Subcutaneous abdominal adipose tissue (tissue), 5 donors: ENCODE measurements around the gene VAC14.
A peak's percentile ranks its signal among the peaks of the same experiment; 100 is the strongest.

Experiments
- H3K27ac ChIP-seq: one replicate; pipeline ENCODE4 v1.7.0; 2013; ENCODE audit warnings: low read depth, mild to moderate bottlenecking, inconsistent platforms, low read length, moderate library complexity
- H3K27me3 ChIP-seq, 5 donors: one replicate each; pipeline ENCODE4 v1.7.0; 2013; ENCODE audit warnings: low read length in 5 of 5, inconsistent platforms in 1 of 5; ENCODE audit not compliant: control insufficient read depth in 5 of 5, insufficient read depth in 4 of 5
- H3K36me3 ChIP-seq, 5 donors: one replicate each; pipeline ENCODE4 v1.7.0; 2013; ENCODE audit warnings: low read length in 5 of 5; ENCODE audit not compliant: control insufficient read depth in 5 of 5, insufficient read depth in 5 of 5
- H3K4me1 ChIP-seq, 5 donors: one replicate each; pipeline ENCODE4 v1.7.0; 2013; ENCODE audit warnings: low read length in 5 of 5, mild to moderate bottlenecking in 3 of 5, moderate library complexity in 1 of 5; ENCODE audit not compliant: control insufficient read depth in 5 of 5, insufficient read depth in 5 of 5
- H3K4me3 ChIP-seq, 5 donors: one replicate each; pipeline ENCODE4 v1.7.0; 2013; ENCODE audit warnings: low read length in 5 of 5, low read depth in 1 of 5
- H3K9ac ChIP-seq, 5 donors: one replicate each; pipeline ENCODE4 v1.7.0; 2013; ENCODE audit warnings: low read length in 5 of 5, mild to moderate bottlenecking in 4 of 5, moderate library complexity in 3 of 5
- H3K9me3 ChIP-seq, 5 donors: one replicate each; pipeline ENCODE4 v1.7.0; 2013; ENCODE audit warnings: low read length in 5 of 5; ENCODE audit not compliant: control insufficient read depth in 5 of 5
- donor health status: healthy.
- donor health status: healthy.
- donor health status: healthy.
- donor health status: healthy.
- donor health status: healthy.

Gene VAC14

GRCh38 chr16:70712359-70712758, 88.6 kb downstream of the VAC14 start:
- H3K4me1 ChIP-seq, result peaks cover 0 to 30% (median 22%) of the 10 kb centered on the region in 5 donors
- no peaks in the 10 kb centered on the region for H3K27me3 ChIP-seq
- no peak overlapping the region for H3K9ac ChIP-seq
- no peaks in the 10 kb centered on the region for H3K9me3 ChIP-seq
- H3K4me3 ChIP-seq, result no peak overlapping the region
- H3K27ac ChIP-seq, result no peak overlapping the region
- peaks cover 0 to 20% (median 2%) of the 10 kb centered on the region in 5 donors for H3K36me3 ChIP-seq

GRCh38 chr16:70711211-70712031, 89.5 kb downstream of the VAC14 start:
- Histone ChIP-seq H3K4me3 (no peak overlapping the region), H3K27me3 (no peaks in the 10 kb centered on the region), H3K27ac (no peak overlapping the region), H3K36me3 (peaks cover 0 to 20% (median 2%) of the 10 kb centered on the region in 5 donors), H3K9me3 (no peaks in the 10 kb centered on the region), H3K4me1 (peaks cover 3 to 39% (median 24%) of the 10 kb centered on the region in 5 donors), H3K9ac (no peak overlapping the region)

- Histone ChIP-seq H3K4me1 (peaks cover 3 to 36% (median 16%) of the 10 kb centered on the region in 5 donors), H3K9me3 (no peaks in the 10 kb centered on the region), H3K9ac (no peak overlapping the region)
Measured at GRCh38 chr16:70710422-70711210, 90.3 kb downstream of the VAC14 start.

GRCh38 chr16:70709942-70710341, 91.0 kb downstream of the VAC14 start:
- no peak overlapping the region for H3K4me3 ChIP-seq
- no peaks in the 10 kb centered on the region for H3K27me3 ChIP-seq
- H3K4me1 ChIP-seq, result peaks cover 3 to 36% (median 10%) of the 10 kb centered on the region in 5 donors
- H3K36me3 ChIP-seq, result peaks cover 0 to 20% (median 2%) of the 10 kb centered on the region in 5 donors
- H3K27ac ChIP-seq, result no peak overlapping the region
- H3K9me3 ChIP-seq, result no peaks in the 10 kb centered on the region
- no peak overlapping the region for H3K9ac ChIP-seq

More at GRCh38 chr16:70710422-70711210, 90.3 kb downstream of the VAC14 start:
- Histone ChIP-seq H3K36me3 (peaks cover 0 to 20% (median 2%) of the 10 kb centered on the region in 5 donors), H3K27ac (no peak overlapping the region), H3K27me3 (no peaks in the 10 kb centered on the region), H3K4me3 (no peak overlapping the region)

- Histone ChIP-seq H3K27ac (no peak overlapping the region), H3K36me3 (peaks cover 0 to 20% (median 2%) of the 10 kb centered on the region in 5 donors), H3K4me1 (peaks cover 3 to 36% (median 7%) of the 10 kb centered on the region in 5 donors), H3K27me3 (no peaks in the 10 kb centered on the region), H3K9me3 (no peaks in the 10 kb centered on the region), H3K4me3 (no peak overlapping the region), H3K9ac (no peak overlapping the region)
Measured at GRCh38 chr16:70709457-70709856, 91.5 kb downstream of the VAC14 start.

GRCh38 chr16:70708366-70709246, 92.4 kb downstream of the VAC14 start:
- no peaks in the 10 kb centered on the region for H3K27me3 ChIP-seq
- no peaks in the 10 kb centered on the region for H3K9me3 ChIP-seq
- H3K9ac ChIP-seq, result no peak overlapping the region
- H3K4me3 ChIP-seq, result no peak overlapping the region
- peaks cover 3 to 38% (median 9%) of the 10 kb centered on the region in 5 donors for H3K4me1 ChIP-seq
- H3K27ac ChIP-seq, result no peak overlapping the region
- peaks cover 0 to 25% (median 2%) of the 10 kb centered on the region in 5 donors for H3K36me3 ChIP-seq

GRCh38 chr16:70706948-70707465, 94.0 kb downstream of the VAC14 start:
- Histone ChIP-seq H3K4me3 (no peak overlapping the region), H3K27ac (no peak overlapping the region), H3K9me3 (no peaks in the 10 kb centered on the region), H3K27me3 (no peaks in the 10 kb centered on the region), H3K4me1 (peaks cover 3 to 42% (median 20%) of the 10 kb centered on the region in 5 donors), H3K36me3 (peaks cover 0 to 21% (median 2%) of the 10 kb centered on the region in 5 donors), H3K9ac (peak overlapping the region in 2 of 5 donors; percentile 6 to 28)

- no peak overlapping the region for H3K27ac ChIP-seq
Measured at GRCh38 chr16:70705056-70705455, 95.9 kb downstream of the VAC14 start.

GRCh38 chr16:70704586-70704985, 96.4 kb downstream of the VAC14 start:
- Histone ChIP-seq H3K27me3 (no peaks in the 10 kb centered on the region), H3K4me1 (peaks cover 3 to 54% (median 35%) of the 10 kb centered on the region in 5 donors), H3K9ac (no peak overlapping the region), H3K27ac (no peak overlapping the region), H3K4me3 (no peak overlapping the region), H3K36me3 (peaks cover 0 to 16% (median 2%) of the 10 kb centered on the region in 5 donors), H3K9me3 (no peaks in the 10 kb centered on the region)

More at GRCh38 chr16:70705056-70705455, 95.9 kb downstream of the VAC14 start:
- Histone ChIP-seq H3K27me3 (no peaks in the 10 kb centered on the region), H3K4me3 (no peak overlapping the region), H3K9me3 (no peaks in the 10 kb centered on the region), H3K36me3 (peaks cover 0 to 15% (median 0%) of the 10 kb centered on the region in 5 donors), H3K4me1 (peaks cover 3 to 55% (median 32%) of the 10 kb centered on the region in 5 donors), H3K9ac (no peak overlapping the region)
